Subcutaneous abdominal adipose tissue (tissue), 5 donors: ENCODE results near the gene HSF4.
A peak's percentile ranks its signal among the peaks of the same experiment; 100 is the strongest.

Experiments used
- H3K27ac ChIP-seq: one replicate; pipeline ENCODE4 v1.7.0; 2013; ENCODE audit warnings: low read depth, mild to moderate bottlenecking, inconsistent platforms, low read length, moderate library complexity
- H3K27me3 ChIP-seq, 5 donors: one replicate each; pipeline ENCODE4 v1.7.0; 2013; ENCODE audit warnings: low read length in 5 of 5, inconsistent platforms in 1 of 5; ENCODE audit not compliant: control insufficient read depth in 5 of 5, insufficient read depth in 4 of 5
- H3K36me3 ChIP-seq, 5 donors: one replicate each; pipeline ENCODE4 v1.7.0; 2013; ENCODE audit warnings: low read length in 5 of 5; ENCODE audit not compliant: control insufficient read depth in 5 of 5, insufficient read depth in 5 of 5
- H3K4me1 ChIP-seq, 5 donors: one replicate each; pipeline ENCODE4 v1.7.0; 2013; ENCODE audit warnings: low read length in 5 of 5, mild to moderate bottlenecking in 3 of 5, moderate library complexity in 1 of 5; ENCODE audit not compliant: control insufficient read depth in 5 of 5, insufficient read depth in 5 of 5
- H3K4me3 ChIP-seq, 5 donors: one replicate each; pipeline ENCODE4 v1.7.0; 2013; ENCODE audit warnings: low read length in 5 of 5, low read depth in 1 of 5
- H3K9ac ChIP-seq, 5 donors: one replicate each; pipeline ENCODE4 v1.7.0; 2013; ENCODE audit warnings: low read length in 5 of 5, mild to moderate bottlenecking in 4 of 5, moderate library complexity in 3 of 5
- H3K9me3 ChIP-seq, 5 donors: one replicate each; pipeline ENCODE4 v1.7.0; 2013; ENCODE audit warnings: low read length in 5 of 5; ENCODE audit not compliant: control insufficient read depth in 5 of 5
- donor health status: healthy.
- donor health status: healthy.
- donor health status: healthy.
- donor health status: healthy.
- donor health status: healthy.

Gene HSF4

DNA sequence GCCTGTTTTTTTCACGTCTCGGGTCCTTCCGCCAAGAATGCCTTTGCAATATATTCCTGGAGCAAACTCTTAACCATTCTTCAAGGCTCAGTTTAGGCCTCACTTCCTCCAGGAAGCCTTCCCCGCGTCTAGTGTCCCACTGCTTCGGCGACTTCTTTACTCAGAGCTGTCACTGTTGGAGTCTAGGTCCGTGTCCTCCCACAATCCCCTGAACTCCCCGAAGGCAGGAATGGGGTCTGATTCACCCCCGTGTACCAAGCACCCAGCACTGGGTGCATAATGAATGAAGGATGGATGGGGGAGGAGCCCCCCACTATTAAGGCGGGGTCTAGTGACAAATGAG, 18.7 kb downstream of the HSF4 start:
- Histone ChIP-seq H3K36me3 (peaks cover 0 to 3% (median 0%) of the 10 kb centered on the region in 5 donors), H3K27me3 (no peaks in the 10 kb centered on the region), H3K4me3 (peak overlapping the region in 4 of 5 donors; percentile 64 to 80 (median 78)), H3K9ac (no peak overlapping the region), H3K27ac (peak overlapping the region; percentile 11), H3K4me1 (peaks cover 3 to 46% (median 36%) of the 10 kb centered on the region in 5 donors), H3K9me3 (no peaks in the 10 kb centered on the region)

DNA sequence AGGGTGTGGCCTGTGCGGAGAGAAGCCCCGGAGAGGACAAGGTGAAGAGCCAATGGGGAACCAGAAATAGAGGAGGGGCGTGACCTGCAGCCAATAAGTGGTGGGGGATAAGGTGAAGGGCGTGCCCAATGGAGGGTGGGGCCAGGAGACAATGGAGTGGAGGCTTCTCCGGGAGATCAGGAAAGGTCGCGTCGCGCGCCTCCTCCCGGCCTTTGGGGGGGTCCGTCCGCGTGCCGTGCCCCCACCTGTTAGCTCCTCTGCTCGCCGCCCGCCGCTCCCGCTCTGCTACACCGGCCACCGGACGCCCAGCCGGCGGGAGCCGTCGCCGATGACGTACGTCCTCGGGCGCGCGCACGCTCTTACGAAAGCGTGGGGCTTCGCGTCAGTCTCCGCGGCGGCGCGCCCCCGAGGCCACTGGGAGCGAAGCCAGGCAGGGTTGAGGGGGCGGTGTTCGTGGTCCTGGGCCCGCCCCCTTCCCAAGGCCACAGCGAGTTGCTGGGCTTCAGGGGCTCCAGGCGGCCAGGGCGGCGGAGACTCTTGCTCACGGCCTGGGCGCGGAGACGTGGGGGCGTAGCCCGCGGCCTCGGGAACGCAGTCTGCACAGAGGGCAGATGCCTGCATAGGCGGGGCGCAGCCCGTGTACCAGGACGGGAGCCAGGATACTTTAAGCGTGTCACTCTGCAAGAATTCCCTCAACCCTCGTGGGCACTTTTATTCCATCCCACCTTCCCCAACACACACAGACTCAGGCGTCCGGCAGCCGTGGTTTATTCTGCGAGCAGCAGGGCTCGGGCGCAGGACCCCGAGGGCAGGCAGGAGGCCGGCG, 19.3 kb downstream of the HSF4 start, which contains the start of gene MATCAP1:
MATCAP1 (minus strand) TSS at position 337 of the 826 bp plus-strand sequence. CDS start 3,353 bp downstream, outside the sequence.
- Histone ChIP-seq H3K9ac (peak within 1 kb of the TSS in 4 of 5 donors; percentile 77 to 91 (median 90)), H3K36me3 (peaks cover 0 to 3% (median 0%) of the 10 kb centered on the region in 5 donors), H3K4me1 (peaks cover 3 to 42% (median 33%) of the 10 kb centered on the region in 5 donors), H3K9me3 (no peaks in the 10 kb centered on the region), H3K27me3 (no peaks in the 10 kb centered on the region), H3K27ac (peak within 1 kb of the TSS; percentile 89), H3K4me3 (peak within 1 kb of the TSS; percentile 64 to 84 (median 80))

DNA sequence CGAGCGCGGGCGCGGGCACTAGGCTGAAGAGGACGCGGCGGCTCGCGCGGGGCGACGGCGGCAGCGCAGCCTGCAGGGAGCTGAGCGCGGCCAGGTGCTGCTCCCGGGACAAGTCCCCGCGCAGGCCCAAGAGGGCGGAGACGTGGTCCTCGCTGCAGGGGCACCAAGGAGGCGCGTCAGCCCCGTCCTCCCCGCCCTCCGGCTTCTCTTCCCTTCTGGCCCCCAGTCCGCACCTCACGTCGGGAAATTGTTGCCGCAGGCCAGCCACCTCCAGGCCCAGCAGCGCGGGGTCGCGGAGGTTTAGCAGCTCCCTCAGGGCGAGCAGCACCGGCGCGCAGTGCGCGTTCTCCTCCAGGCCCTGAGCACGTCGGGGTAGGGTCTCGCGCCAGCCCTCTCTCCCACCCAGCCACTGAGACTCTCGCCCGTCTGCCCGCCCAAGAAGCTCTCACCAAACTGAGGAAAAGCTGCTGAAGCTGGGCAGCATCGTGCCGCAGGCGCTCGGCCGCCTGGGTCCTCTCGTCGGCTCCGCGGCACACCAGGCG, 20.0 kb downstream of the HSF4 start:
- Histone ChIP-seq H3K9me3 (no peaks in the 10 kb centered on the region), H3K4me3 (peak overlapping the region in 4 of 5 donors; percentile 77 to 84 (median 80)), H3K27me3 (no peaks in the 10 kb centered on the region), H3K27ac (peak overlapping the region; percentile 89), H3K4me1 (peaks cover 3 to 43% (median 35%) of the 10 kb centered on the region in 5 donors), H3K36me3 (peaks cover 0 to 3% (median 0%) of the 10 kb centered on the region in 5 donors), H3K9ac (peak overlapping the region in 3 of 5 donors; percentile 68 to 91 (median 77))

GRCh38 chr16:67184995-67185650, 20.6 kb downstream of the HSF4 start:
- H3K4me3 ChIP-seq = peak overlapping the region in 4 of 5 donors; percentile 6 to 84 (median 80)
- H3K4me1 ChIP-seq = peaks cover 3 to 45% (median 35%) of the 10 kb centered on the region in 5 donors
- H3K36me3 ChIP-seq = peaks cover 0 to 3% (median 0%) of the 10 kb centered on the region in 5 donors
- H3K27ac ChIP-seq = no peak overlapping the region
- H3K9ac ChIP-seq = peak overlapping the region in 1 of 5 donors; percentile 37
- no peaks in the 10 kb centered on the region for H3K9me3 ChIP-seq
- H3K27me3 ChIP-seq = no peaks in the 10 kb centered on the region

DNA sequence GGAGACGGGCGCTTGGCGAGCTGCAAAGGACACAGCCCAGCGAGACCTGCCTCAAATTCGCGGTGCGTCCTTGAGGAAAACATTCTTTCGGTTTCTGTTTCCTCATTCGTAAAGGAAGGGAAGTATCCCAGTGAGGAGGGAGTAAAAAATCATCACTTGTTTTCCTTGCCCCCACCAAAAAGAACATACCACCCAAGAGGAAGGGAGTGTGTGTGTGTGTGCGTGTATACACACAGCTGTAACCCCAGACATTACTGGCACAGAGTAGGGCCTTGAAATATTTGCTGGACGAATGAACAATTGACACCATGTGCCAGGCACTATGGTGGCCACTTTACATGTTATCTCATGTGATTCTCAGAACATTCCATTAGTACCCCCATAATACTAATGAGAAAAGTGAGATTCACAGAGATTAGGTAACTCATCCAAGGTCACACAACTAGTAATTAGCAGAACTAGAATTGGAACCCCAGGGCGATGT, 21.1 kb downstream of the HSF4 start:
- H3K27ac ChIP-seq = no peak overlapping the region
- H3K27me3 ChIP-seq = no peaks in the 10 kb centered on the region
- peaks cover 4 to 50% (median 35%) of the 10 kb centered on the region in 5 donors for H3K4me1 ChIP-seq
- no peaks in the 10 kb centered on the region for H3K9me3 ChIP-seq
- peaks cover 0 to 3% (median 0%) of the 10 kb centered on the region in 5 donors for H3K36me3 ChIP-seq
- peak overlapping the region in 3 of 5 donors; percentile 0 to 80 (median 80) for H3K4me3 ChIP-seq
- peak overlapping the region in 1 of 5 donors; percentile 37 for H3K9ac ChIP-seq

GRCh38 chr16:67186550-67186950, 22.0 kb downstream of the HSF4 start:
- no peak overlapping the region for H3K9ac ChIP-seq
- H3K4me3 ChIP-seq = no peak overlapping the region
- H3K36me3 ChIP-seq = peaks cover 0 to 3% (median 0%) of the 10 kb centered on the region in 5 donors
- H3K9me3 ChIP-seq = no peaks in the 10 kb centered on the region
- H3K27ac ChIP-seq = no peak overlapping the region
- H3K4me1 ChIP-seq = peaks cover 3 to 52% (median 30%) of the 10 kb centered on the region in 5 donors
- H3K27me3 ChIP-seq = no peaks in the 10 kb centered on the region

DNA sequence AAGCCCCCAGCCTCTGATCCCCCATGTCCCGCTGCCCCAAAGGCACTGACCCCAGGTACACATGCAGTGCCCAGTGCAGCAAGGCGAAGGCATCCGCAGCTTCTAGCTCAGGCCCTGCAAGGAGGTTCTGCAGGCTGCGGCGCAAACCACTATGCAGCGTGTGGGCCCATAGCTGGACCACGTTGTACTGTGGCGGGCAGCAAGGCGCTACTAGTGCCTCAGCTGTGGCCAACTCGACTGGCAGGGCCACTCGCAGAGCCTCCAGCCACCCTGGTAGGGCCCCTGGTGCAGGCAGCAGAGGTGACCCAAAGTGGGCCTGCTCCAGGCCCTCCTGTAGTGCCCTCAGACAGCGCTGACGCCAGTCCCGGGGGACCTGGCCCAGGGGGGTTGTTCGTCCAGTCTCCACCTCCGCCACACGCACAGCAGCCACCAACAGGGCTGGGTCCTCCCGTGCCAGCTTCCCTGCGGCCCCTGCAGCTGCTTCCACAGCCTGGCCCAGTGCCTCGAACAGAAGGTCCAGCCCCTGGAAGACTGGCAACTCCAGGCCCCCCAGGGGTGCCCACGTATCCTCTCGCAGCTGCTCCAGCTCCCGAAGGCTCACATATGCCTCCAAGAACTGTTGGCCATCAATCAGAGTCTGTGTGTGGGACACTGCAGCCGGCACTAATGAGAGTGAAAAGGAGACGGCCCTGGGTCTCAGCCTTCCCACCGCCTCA, 22.8 kb downstream of the HSF4 start:
- H3K9ac ChIP-seq = no peak overlapping the region

DNA sequence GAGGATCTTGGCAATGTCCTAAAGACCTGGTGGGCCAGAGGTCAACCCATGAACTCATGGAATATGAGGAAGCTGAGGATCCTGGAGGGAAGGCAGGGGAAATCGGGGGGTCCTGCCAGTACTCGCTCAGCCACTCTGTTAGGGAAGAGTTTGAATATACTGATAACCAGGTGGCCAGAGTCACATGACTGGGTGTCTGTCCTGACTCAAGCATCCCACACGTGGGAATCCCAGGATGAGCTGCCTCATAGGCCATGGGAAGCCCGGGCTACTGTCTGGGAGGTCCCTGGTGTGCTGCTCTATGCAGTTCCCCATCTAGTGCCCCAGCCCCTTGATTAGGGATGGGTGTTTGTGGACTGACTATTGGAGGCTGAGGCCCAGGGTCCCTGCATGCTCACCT, 23.8 kb downstream of the HSF4 start:
- Histone ChIP-seq H3K4me1 (peaks cover 13 to 60% (median 37%) of the 10 kb centered on the region in 5 donors), H3K36me3 (peaks cover 0 to 3% (median 0%) of the 10 kb centered on the region in 5 donors), H3K9ac (no peak overlapping the region), H3K27me3 (no peaks in the 10 kb centered on the region), H3K4me3 (no peak overlapping the region), H3K9me3 (no peaks in the 10 kb centered on the region), H3K27ac (no peak overlapping the region)

More for the DNA sequence above, 22.8 kb downstream of the HSF4 start:
- Histone ChIP-seq H3K4me3 (no peak overlapping the region), H3K27me3 (no peaks in the 10 kb centered on the region), H3K36me3 (peaks cover 0 to 3% (median 0%) of the 10 kb centered on the region in 5 donors), H3K4me1 (peaks cover 5 to 55% (median 33%) of the 10 kb centered on the region in 5 donors), H3K27ac (no peak overlapping the region), H3K9me3 (no peaks in the 10 kb centered on the region)

DNA sequence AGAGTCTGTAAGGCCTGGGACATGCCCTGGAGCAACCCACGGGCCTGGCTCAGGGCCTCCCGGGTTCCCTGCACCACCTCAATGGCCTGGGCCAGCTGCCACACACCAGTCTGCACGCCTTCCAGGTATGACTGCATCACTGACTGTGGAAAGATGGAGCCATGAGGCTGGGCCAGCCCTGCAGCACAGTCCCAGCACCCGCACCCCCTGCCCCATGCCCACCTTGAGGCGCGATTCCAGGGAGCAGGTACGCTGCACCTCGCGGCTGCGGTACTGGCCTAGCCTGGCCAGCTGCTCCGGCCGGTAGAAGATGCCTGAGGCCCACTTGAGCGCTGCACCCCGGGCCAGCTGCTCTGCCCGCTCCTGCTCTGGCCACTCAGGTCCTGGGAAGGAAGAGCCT, 24.3 kb downstream of the HSF4 start:
- no peaks in the 10 kb centered on the region for H3K27me3 ChIP-seq
- no peak overlapping the region for H3K9ac ChIP-seq
- peaks cover 15 to 63% (median 41%) of the 10 kb centered on the region in 5 donors for H3K4me1 ChIP-seq
- no peaks in the 10 kb centered on the region for H3K9me3 ChIP-seq
- H3K27ac ChIP-seq = no peak overlapping the region
- peaks cover 0 to 7% (median 4%) of the 10 kb centered on the region in 5 donors for H3K36me3 ChIP-seq
- no peak overlapping the region for H3K4me3 ChIP-seq
